HEK293T (cell line): ENCODE results near the gene FCAR.
"Not testable (repeated sequence)": the region's sequence is repeated elsewhere in the genome, so short reads cannot be mapped to it uniquely, and the experiment has no call there.

Experiments
- CTCF ChIA-PET: fragments of 350-600 bp; formaldehyde crosslinking; extraction: SDS; loops from one replicate; lab custom pipeline; 2021; ENCODE audit warnings: antibody characterized with exemption, inconsistent platforms; lab: Yijun Ruan, JAX
- POLR2A ChIA-PET: fragments of 350-600 bp; formaldehyde crosslinking; extraction: SDS; loops from one replicate; lab custom pipeline; 2020; ENCODE audit warnings: antibody characterized with exemption, inconsistent platforms; lab: Yijun Ruan, JAX
- DNase-seq: peaks from one replicate; pipeline ENCODE4 v3.0.0; 2012; ENCODE audit warnings: mixed read lengths; ENCODE audit errors: extremely low spot score
- ARNT ChIP-seq: fragments of 450-650 bp; IDR thresholded peaks from 2 replicates; pipeline ENCODE4 v1.6.1; 2017; ENCODE audit warnings: mild to moderate bottlenecking
- BHLHE40 ChIP-seq: fragments of 450-650 bp; IDR thresholded peaks from 2 replicates; pipeline ENCODE4 v1.6.1; 2016; ENCODE audit warnings: mild to moderate bottlenecking, moderate library complexity, borderline replicate concordance
- CTBP1 ChIP-seq: fragments of 450-650 bp; IDR thresholded peaks from 2 replicates; pipeline ENCODE4 v1.6.1; 2016; ENCODE audit warnings: borderline replicate concordance
- ELF4 ChIP-seq: fragments of 450-650 bp; IDR thresholded peaks from 2 replicates; pipeline ENCODE4 v1.6.1; 2017; ENCODE audit warnings: antibody characterized with exemption
- FOXA1 ChIP-seq: fragments of 450-650 bp; IDR thresholded peaks from 2 replicates; pipeline ENCODE4 v1.6.1; 2016; ENCODE audit warnings: mild to moderate bottlenecking
- FOXK2 ChIP-seq: fragments of 450-650 bp; IDR thresholded peaks from 2 replicates; pipeline ENCODE4 v1.6.1; 2016; ENCODE audit warnings: mild to moderate bottlenecking
- FOXM1 ChIP-seq: fragments of 450-650 bp; IDR thresholded peaks from 2 replicates; pipeline ENCODE4 v1.6.1; 2017; ENCODE audit warnings: mild to moderate bottlenecking, borderline replicate concordance
- HDGF ChIP-seq: fragments of 450-650 bp; IDR thresholded peaks from 2 replicates; pipeline ENCODE4 v1.6.1; 2017; ENCODE audit warnings: antibody characterized with exemption, borderline replicate concordance
- L3MBTL2 ChIP-seq: fragments of 450-650 bp; conservative IDR thresholded peaks from 2 replicates; pipeline ENCODE4 v1.6.1; 2016; ENCODE audit warnings: mild to moderate bottlenecking
- LEF1 ChIP-seq: fragments of 450-650 bp; IDR thresholded peaks from 2 replicates; pipeline ENCODE4 v1.6.1; 2017; ENCODE audit warnings: mild to moderate bottlenecking, borderline replicate concordance
- NFRKB ChIP-seq: fragments of 450-650 bp; IDR thresholded peaks from 2 replicates; pipeline ENCODE4 v1.6.1; 2016; ENCODE audit warnings: mild to moderate bottlenecking, moderate library complexity
- PKNOX1 ChIP-seq: fragments of 450-650 bp; IDR thresholded peaks from 2 replicates; pipeline ENCODE4 v1.6.1; 2016
- SP1 ChIP-seq: fragments of 450-650 bp; IDR thresholded peaks from 2 replicates; pipeline ENCODE4 v1.6.1; 2017
- SUZ12 ChIP-seq: fragments of 450-650 bp; IDR thresholded peaks from 2 replicates; pipeline ENCODE4 v1.6.1; 2016; ENCODE audit warnings: mild to moderate bottlenecking
- TARDBP ChIP-seq: fragments of 450-650 bp; IDR thresholded peaks from 2 replicates; pipeline ENCODE4 v1.6.1; 2016
- ZNF384 ChIP-seq: fragments of 450-650 bp; IDR thresholded peaks from 2 replicates; pipeline ENCODE4 v1.6.1; 2016

Gene FCAR

GRCh38 chr19:54921082-54921481 is 47.0 kb downstream of the FCAR start:
- TF ChIP-seq L3MBTL2, result no peak
- TF ChIP-seq NFRKB, result no peak
- no peak for TF ChIP-seq FOXK2
- POLR2A ChIA-PET, result no interaction called here
- DNase-seq, result no peak
- CTCF ChIA-PET, result interaction anchor here (1.0 kb wide), 1 partner anchor 31 kb away, joined by 3 read pairs; no protein-coding TSS in a partner anchor

- POLR2A ChIA-PET, result no interaction called here
- TF ChIP-seq FOXK2 (no peak), ARNT (no peak), ELF4 (no peak), L3MBTL2 (no peak), BHLHE40 (no peak), NFRKB (no peak), LEF1 (no peak), HDGF (no peak), FOXM1 (no peak), CTBP1 (no peak), PKNOX1 (no peak), SP1 (no peak), ZNF384 (no peak), TARDBP (no peak), SUZ12 (no peak), FOXA1 (no peak)
Observed at GRCh38 chr19:54923276-54923675, 49.2 kb downstream of the FCAR start.

GRCh38 chr19:54928299-54928698 is 54.3 kb downstream of the FCAR start:
- ChIA-PET POLR2A (no interaction called here), CTCF (no interaction called here)
- TF ChIP-seq SP1, result no peak
- TF ChIP-seq ELF4, result no peak
- TF ChIP-seq LEF1, result no peak
- TF ChIP-seq FOXK2, result no peak
- TF ChIP-seq TARDBP, result no peak
- no peak for TF ChIP-seq CTBP1
- TF ChIP-seq ZNF384, result no peak
- no peak for TF ChIP-seq NFRKB
- TF ChIP-seq ARNT, result no peak
- TF ChIP-seq HDGF, result no peak
- no peak for TF ChIP-seq FOXA1
- no peak for TF ChIP-seq SUZ12
- no peak for TF ChIP-seq BHLHE40
- no peak for TF ChIP-seq PKNOX1
- no peak for DNase-seq

More at GRCh38 chr19:54923276-54923675, 49.2 kb downstream of the FCAR start:
- DNase-seq, result no peak
- CTCF ChIA-PET, result no interaction called here

GRCh38 chr19:54937926-54938325 is 63.9 kb downstream of the FCAR start:
- TF ChIP-seq LEF1, result no peak
- TF ChIP-seq SUZ12, result no peak
- no peak for TF ChIP-seq ELF4
- no peak for TF ChIP-seq ARNT
- no peak for TF ChIP-seq TARDBP
- no peak for TF ChIP-seq PKNOX1
- ChIA-PET POLR2A (no interaction called here), CTCF (no interaction called here)
- DNase-seq, result no peak

GRCh38 chr19:54938906-54939305 is 64.9 kb downstream of the FCAR start:
- ChIA-PET POLR2A (no interaction called here), CTCF (no interaction called here)
- TF ChIP-seq PKNOX1 (no peak), ELF4 (no peak), NFRKB (no peak), TARDBP (no peak), LEF1 (no peak), SP1 (no peak), FOXA1 (no peak), ZNF384 (no peak), HDGF (no peak), SUZ12 (no peak), BHLHE40 (no peak), CTBP1 (no peak), ARNT (no peak), FOXK2 (no peak), L3MBTL2 (no peak), FOXM1 (no peak)
- no peak for DNase-seq

- POLR2A ChIA-PET, CTCF ChIA-PET: not testable (repeated sequence)
Observed at GRCh38 chr19:54939538-54939937, 65.5 kb downstream of the FCAR start.

More at GRCh38 chr19:54939538-54939937, 65.5 kb downstream of the FCAR start:
- not testable (repeated sequence) for DNase-seq
